Fibroblast of gingiva (primary cell): Measurements from ENCODE around the gene RNFT2.
A peak's percentile ranks its signal among the peaks of the same experiment; 100 is the strongest.
"Not testable (repeated sequence)": the region's sequence is repeated elsewhere in the genome, so short reads cannot be mapped to it uniquely, and the experiment has no call there.

ENCODE experiments used
- DNase-seq: peaks from one replicate; pipeline ENCODE4 v3.0.0-alpha.2; 2011; ENCODE audit warnings: low read depth

RNFT2 gene

DNA sequence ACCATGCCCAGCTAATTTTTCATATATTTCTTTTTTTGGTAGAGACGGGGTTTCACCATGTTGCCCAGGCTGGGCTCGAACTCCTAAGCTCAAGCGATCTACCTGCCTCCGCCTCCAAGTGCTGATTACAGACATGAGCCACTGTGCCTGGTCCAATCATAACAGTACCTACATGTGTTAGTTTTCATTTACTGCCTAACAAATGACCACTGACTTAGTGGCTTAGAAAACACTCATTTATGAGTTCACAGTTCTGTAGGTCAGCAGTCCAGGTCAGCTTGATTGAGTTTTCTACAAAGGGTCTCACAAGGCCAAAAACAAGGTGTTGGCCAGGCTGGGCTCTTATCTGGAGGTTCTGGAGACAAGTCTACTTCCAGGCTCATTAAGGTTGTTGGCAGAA, 60.6 kb downstream of the RNFT2 start:
- DNase-seq: no peak

DNA sequence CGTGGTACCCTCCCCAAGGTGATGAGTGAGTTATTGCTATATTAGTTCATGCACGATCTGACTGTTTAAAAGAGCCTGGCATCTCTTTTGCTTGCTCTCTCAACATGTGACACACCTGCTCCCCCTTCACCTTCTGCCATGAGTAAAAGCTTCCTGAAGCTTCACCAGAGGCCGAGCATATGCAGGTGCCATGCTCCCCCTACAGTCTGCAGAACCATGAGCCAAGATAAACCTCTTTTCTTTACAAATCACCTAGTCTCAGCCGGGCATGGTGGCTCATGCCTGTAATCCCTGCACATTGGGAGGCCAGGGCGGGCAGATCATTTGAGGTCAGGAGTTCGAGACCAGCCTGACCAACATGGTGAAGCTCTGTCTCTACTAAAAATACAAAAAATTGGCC, 61.8 kb downstream of the RNFT2 start:
- DNase-seq: no peak

DNA sequence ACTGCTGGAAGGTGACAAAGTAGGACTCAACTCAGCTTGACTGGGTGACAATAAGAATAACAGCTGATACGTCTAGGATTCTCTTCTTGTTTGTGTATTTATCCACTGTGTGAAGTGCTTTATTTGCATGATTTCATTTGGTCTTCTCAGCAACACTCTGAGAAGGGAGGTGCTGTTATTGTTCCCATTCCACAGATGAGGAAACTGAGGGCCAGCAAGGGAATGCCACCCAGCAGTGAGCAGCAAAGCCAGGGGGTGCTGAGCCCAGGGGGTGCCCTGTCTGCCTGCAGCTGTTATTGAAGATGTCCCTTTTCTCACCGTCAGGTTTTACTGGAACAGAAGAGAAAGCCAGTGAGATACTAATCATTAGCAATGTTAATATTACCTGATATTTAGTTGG, 62.8 kb downstream of the RNFT2 start:
- DNase-seq: no peak

DNA sequence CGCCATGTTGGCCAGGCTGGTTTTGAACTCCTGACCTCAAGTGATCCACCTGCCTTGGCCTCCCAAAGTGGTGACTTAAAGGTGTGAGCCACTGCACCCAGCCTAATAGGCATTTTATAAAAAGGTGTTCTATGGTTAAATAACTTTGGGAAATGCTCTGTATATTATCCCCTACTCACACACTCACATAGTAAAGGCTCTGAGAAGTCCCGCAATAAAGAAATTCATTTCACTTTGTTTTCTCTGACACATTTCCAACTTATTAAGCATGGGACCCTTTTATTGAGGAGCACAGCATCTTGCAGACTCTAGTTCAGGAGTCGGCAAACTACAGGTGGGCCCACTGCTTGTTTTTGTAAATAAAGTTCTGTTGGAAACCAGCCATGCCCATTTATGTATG, 63.9 kb downstream of the RNFT2 start:
- DNase-seq: no peak

DNA sequence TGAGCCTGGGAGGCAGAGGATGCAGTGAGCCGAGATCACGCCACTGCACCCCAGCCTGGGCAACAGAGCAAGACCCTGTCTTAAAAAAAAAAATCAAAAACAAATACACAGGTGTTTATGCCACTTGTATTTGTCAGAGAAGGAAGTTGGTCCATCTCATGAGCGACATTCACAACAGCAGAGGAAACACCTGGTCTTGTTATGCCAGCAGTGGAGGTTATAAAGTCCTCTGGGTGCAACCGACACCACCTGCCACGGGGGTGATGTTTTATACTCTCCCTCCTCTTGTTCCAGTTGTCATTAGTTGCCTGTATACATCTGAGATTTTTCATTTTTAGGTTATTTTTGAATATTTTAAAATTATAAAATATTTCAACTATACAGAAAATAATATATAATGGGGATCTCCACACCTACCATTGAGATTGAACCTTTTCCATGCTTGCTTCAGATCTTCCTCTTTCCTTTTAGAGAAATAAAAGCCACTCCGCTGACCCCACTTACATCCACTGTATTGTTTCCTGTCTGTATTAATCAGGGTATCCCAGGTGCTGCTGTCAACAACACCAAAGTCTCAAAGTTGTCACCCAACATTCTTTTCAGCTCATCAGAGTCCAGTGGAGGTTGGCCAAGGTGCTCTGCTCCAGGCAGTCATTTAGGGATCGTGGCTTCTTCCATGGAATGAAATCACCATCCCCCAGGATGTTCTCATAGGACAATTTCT, 65.1 kb downstream of the RNFT2 start:
- DNase-seq: no peak

DNA sequence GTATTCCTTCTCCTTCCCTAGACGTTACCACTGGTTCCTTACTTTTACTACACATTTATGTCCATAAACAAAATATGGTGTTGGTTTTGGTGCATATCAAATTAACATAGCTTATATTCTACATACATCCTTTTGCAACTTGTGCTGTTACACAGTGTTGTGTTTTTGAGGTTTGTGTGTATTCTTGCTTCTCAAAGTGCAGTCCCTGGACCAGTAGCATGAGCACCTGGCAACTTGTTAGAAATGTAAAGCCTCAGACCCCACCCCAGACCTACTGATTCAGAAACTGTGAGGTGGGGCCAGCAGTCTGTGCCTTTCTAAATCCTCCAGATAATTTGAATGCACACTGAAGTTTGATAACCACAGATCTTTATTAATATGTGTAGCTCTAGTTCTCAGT, 65.9 kb downstream of the RNFT2 start:
- no peak for DNase-seq

DNA sequence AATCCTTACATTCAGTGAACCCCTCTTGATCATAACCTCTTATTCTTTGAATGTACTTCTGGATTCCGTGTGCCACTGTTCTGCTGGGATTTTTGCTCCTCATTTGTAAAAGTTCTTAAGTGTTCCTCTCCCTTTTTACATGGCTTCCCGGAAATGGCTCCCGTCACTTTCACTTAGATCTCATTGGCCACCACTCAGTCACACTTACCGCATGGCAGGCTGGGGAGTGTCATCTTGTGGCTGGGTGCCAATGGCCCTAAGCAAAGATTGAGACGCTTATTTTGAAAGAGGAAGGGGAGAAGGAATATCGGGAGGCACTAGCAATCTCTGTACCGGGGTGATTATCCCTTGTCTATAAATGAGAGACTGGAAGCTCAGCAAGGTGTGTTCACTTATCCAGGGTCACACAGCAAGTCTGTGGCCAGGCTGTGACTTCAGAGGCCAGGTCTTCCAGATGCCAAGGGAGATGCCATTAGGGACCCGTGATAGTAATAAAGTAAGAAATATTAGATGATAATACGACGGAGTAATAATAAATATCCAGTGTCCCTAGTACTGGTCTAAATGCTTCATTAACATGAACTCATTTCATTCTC, 68.8 kb downstream of the RNFT2 start:
- no peak for DNase-seq

DNA sequence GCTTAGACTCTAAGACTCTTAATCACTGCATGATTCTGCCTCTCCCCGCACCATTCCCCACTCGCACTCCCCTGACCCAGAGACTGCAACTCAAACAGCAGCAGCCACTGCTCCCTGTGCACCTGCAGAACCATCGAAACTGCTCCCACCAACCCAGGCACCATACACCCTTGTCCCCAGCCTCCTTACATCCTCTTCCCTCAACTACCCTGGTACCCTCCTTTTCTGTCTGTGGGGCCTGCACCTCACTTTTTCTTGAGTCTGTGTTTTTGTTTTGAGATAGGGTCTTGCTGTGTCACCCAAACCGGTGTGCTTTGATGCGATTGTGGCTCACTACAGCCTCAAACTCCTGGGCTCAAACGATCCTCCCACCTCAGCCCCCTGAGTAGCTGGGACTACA, 69.4 kb downstream of the RNFT2 start:
- no peak for DNase-seq

DNA sequence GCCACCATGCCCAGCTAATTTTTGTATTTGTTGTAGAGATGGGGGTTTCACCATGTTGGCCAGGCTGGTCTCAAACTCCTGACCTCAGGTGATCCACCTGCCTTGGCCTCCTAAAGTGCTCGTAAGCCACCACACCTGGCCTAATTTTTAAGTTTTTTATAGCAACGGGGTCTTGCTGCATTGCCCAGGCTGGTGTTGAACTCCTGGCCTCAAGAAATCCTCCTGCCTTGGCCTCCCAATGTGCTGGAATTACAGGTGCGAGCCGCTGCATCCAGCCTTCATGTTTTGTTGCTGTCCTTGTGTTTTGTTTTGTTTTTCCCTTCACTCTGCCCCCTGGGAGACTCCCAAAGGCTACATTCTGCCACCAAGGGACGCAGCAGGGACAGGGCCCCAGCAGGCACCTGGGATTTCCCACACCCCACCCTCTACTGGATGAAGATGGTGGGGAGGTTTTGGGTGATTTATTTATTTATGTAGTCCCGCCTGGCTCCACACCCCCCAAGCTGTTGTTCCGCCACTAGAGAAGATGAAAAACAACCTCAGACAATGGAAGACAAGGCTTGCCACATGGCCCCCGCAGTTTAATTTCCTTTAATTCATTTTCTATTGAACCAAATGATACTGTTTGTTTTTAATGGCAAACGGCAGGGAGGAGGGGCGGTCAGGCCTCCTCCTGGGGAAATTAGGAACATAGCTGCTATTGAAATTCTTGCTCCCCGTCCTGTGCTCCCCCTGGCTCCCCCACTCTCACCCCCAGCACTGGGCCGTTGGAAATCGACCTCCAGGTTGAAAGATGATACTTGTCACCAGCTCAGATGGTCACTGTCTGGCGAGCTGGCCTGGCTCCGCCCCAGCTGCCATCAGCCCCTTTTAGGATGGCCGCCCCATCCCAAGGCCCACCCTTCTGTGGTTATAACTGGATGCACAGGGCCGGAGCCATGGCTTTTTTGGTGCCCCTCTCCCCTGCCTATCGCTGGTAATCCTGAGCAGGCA, 70.3 kb downstream of the RNFT2 start:
- DNase-seq: no peak

DNA sequence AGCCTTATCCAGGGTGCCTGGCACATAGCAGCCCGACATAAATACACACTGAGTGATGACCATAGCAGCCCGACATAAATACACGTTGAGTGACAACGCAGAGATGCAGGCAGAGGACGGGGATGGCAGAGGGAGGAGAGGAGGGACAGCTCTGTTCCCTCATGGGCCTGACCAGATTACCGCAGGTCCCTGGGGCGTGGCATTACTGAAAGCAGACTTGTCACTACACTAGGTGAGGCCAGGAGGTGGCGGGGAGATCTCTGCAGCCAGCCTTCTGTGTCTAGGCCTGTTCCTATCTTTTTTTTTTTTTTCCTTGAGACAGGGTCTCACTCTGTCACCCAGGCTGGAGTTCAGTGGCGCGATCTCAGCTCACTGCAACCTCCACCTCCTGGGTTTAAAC, 74.1 kb downstream of the RNFT2 start:
- DNase-seq: no peak

DNA sequence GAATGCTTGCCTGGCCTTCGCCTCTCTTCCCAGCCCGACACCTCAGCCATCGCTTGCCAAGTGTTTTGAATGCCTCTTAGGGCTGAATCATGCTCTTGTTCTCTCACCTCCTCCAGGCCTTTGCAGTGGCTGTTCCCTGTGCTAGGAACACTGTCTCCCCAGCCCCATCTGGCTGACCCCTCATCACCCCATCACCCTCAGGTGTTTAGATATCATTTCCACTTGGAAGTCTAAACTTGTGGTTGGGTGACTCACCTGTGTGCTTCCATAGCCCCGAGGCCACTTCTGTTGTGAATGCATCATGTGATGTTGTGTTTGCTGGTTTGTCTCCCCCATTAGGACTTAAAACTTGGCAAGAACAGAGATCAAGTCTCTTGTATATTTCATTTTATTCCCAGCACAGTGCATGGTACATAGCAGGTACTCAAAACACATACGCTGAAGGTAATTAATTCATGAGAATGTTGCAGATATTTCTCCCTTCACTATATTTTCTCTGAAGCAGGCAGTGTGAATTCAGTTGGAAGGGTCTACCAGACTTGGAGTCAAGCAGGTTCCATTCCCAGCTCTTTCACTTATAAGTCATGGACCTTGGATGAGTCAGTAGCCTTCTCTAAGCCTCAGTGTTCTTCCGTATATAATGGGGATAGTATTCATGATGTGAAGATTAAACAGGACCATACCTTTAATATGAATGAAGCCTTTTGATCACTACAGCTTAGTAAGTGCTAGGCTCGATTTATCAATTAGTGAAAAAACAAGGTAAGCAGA, 75.3 kb downstream of the RNFT2 start:
- no peak for DNase-seq

DNA sequence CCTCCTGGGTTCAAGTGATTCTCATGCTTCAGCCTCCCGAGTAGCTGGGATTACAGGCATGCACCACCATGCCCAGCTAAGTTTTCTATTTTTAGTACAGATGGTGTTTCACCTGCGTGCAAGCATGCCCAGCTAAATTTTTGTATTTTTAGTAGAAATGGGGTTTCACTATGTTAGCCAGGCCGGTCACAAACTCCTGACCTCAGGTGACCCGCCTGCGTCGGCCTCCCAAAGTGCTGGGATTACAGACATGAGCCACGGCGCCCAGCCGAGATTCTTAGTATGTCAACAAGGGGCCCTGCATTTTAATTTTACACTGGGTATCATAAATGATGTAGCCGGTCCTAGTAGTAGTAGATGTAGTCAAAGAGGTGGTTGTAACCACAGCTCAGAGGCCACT, 76.7 kb downstream of the RNFT2 start:
- DNase-seq: not testable (repeated sequence)

DNA sequence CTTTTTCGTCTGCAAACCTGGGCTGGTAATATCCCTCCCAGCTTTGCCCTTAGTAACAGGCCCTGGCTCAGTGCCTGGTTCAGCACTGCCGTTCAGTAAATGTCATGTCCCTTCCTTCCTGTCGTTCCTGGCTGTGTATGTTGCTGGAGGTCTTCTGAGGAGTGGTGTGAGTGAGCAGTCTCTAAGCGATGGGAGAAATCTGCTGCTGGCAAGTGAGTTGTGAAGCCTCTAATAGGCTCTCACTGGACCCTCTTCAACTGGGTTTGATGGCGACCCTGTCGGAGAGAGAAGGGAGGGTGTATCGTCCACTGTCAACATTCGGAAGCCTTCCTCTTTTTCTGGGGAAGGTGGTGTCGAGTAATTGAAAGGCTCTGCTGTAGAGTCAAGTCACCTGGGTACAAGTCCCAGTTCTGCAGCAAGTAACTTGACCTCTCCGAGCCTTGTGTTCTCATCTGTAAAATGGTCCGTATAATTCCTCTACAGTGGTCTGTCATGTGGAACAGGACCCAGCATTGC, 80.3 kb downstream of the RNFT2 start:
- peak; percentile 15 for DNase-seq

DNA sequence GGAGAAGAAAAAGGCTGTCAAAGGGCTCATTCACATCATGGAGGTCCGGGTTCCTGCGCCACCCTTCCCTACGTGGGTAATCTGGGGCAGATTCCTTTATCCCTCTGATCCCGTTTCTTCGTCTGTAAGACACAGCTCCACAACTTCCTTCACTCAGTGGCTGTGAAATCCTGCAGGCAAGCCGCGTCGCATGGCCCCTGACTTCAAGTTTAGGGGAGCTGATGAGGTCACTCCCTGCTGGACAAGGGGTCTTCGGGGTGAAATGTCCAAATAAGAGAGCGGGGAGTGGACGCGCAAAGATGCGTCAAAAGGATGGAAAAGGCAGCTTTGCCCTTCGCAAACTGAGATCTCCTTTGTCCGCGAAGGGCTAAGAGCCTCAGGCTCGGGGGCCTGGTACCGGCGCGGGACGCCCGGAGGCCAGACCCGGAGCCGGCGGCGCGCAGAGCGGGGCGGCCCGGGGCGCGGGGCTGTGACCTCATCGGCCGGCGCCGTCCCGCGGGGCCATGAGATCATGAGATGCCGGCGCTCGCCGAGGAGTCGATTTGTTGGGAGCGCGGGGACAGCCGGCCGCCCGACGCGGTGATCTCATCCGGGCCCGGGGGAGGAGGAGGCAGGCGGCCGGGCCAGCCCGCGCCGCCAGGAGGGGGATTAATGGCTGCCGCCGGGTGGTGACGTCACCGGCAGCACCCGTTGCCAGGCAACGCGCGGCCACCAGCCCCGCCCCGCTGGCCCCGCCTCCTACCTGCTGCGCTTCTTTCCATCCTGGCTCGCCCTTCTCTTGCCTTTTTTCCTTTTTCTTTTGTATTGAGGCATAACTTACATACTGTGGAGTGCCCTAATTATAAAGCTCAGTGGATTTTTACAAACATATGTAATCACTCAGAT, 81.1 kb downstream of the RNFT2 start:
- DNase-seq: peak; percentile 94

DNA sequence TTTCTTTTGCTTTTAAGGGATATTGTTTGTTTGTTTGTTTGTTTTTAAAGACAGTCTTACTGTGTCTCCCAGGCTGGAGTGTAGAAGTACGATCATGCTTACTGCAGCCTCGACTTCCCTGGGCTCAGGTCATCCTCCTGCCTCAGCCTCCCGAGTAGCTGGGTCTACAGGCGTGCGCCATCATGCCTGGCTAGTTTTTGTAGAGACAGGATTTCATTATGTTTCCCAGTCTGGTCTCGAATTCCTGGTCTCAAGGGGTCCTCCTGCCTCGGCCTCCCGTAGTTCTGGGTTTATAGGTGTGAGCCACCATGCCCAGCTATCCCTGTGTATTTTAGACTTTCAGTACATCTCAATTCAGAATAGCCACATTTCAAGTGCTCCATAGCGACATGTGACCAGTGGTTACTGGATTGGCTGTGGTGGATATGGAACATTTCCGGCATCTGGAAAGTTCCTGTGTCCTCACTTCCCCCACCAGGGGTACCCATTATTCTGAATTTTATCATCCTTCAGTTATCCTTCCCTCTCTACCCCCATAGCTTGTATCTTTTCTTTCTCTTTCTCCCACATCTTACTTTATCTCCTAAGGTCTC, 82.0 kb downstream of the RNFT2 start:
- no peak for DNase-seq

DNA sequence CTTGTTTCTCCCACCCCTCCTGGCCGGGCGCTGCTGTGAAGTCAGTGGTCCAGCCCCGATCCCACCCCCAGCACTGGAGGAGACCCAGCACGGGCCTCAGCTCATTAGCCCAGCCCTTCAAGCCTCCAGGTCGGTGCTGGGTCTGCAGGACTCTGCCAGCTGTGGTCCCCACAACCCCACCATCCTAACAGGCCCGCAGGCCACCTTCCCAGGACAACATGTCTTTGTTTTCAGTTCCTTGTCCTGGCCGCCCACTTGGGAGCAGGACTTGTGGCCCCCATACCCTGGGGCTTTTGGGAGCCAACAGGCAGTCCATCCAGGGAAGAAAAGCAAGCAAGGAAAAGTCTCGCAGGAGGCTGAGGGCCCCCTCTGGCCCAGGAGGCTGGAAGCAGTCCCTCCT, 83.2 kb downstream of the RNFT2 start:
- DNase-seq: no peak

DNA sequence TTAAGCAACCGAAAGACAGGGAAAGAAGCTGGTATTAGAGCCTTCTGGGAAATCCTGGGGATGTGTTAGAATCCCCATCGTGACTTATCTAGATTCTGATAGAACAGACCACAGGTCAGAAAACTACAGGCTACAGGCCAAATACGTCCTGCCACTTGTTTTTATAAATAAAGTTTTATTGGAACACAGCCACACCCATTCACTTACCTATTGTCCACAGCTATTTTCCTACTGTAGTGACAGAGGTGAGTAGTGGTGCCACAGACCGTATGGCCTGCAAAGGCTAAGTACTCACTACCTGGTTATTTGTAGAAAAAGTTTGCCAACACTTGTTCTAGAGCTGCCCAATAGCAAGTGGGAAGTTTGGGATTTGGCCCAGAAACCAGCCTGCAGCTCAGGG, 89.3 kb downstream of the RNFT2 start:
- no peak for DNase-seq

DNA sequence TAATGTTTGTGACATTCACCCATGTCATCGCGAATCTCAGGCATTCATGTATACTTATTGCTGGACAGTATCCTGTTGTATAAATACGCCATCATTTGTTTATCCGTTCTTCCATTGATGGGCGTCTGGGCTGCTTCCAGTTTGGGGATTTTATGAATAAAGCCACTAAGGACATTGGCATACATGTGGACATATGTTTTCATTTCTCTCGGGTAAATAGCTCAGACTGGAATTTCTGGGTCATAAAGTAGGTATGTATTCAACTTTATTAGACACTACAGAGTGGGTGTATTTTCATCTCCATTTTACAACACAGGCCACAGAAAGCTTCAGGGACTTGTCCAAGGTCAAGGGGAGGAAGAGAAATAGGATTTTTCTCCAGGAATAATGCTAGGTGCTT, 94.2 kb downstream of the RNFT2 start:
- DNase-seq: no peak

DNA sequence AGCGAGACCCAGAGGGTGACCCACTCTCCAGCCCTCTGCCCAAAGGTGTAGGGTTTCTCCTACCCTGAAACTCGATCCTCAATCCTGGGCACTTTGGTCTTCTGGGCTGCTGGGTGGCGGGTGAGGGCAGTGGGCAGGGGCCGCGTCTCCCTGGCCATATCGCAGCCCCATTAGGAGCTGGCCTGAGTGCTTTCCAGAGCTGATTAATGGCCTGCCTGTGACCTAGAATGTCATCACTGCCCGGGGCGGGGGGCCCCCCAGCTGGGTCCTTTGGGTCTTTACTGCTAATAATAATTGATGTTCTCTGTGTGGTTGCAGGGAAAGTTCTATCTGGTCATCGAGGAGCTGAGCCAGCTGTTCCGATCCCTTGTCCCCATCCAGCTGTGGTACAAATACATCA, 95.4 kb downstream of the RNFT2 start:
- DNase-seq: no peak

DNA sequence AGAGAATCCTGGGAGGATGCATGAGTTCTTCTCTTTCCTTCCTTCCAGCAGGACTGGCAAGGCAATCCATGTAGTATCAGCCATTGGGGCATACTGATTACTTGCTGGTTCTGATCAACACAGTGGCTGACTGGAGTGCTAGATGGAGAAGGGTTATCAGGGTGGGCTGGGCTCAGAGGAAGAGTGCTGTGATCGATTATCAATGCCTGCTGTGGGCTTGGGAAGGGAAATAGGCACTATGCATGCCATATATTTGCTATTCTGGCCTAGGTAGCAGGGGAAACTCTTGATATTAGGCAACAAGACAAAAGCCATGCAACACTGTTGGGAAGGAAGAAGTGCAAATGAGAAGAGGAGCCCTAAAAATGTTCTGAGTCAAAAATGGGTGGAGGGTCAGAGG, 97.4 kb downstream of the RNFT2 start:
- no peak for DNase-seq

DNA sequence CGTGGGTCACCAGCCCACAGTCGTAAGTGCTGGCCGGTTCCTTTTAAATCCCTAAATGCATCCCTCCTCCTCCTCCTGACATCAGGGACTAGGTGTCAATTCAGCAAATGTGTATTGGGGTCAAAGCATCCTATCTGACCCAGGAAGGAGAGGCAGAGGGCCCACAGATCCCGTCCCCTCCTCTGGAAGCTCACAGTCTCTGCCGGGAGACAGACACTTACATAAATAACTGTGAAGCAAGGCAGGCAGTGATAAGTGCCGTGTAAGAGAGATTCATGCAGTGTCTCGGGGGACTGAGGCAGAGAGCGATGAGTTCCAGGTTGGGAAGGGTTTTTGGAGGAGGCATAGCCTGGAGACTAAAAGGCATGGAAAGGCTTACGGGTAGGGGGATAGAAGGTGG, 99.0 kb downstream of the RNFT2 start:
- no peak for DNase-seq
